ENCODE results near the gene SNAP29.

DNA sequence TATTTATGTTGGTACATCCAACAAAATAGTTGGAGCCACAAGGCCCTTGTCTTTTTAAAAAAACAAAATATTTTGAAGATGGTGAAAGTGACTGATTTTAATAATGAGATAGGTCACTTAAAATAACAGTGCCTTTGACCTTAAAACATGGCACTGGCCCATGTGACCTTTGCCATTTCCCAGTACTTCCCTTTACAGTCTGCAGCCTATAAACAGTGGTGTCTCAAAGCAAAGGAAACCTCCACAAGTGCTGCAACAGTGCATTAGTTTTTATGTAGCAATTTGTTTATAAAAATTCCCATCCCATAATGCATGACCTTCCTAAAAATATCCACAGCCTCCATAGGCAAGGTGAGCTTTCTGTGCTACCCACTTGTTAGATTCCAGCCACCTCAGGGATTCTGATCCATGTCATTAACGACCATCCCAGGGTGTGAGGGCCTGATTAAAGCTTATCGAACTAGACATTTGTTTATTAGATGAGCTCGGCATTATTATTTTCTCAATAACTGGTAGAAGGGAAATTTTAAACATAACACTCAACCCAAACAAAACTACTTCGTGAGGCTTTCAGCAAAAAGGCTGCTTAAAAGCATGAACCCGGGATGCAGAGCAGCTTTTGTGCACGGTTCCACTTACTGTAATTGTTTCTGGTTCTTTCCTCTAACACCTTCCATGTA is 30.4 kb downstream of the SNAP29 start:
- TF ChIP-seq, protein P1, sequence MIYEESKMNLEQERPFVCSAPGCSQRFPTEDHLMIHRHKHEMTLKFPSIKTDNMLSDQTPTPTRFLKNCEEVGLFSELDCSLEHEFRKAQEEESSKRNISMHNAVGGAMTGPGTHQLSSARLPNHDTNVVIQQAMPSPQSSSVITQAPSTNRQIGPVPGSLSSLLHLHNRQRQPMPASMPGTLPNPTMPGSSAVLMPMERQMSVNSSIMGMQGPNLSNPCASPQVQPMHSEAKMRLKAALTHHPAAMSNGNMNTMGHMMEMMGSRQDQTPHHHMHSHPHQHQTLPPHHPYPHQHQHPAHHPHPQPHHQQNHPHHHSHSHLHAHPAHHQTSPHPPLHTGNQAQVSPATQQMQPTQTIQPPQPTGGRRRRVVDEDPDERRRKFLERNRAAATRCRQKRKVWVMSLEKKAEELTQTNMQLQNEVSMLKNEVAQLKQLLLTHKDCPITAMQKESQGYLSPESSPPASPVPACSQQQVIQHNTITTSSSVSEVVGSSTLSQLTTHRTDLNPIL (CRISPR knock-in tag; IDR thresholded peaks at IDR 0.05; ENCODE audit: low read depth) = no peak
- TF ChIP-seq ZNF565 (CRISPR knock-in tag; conservative IDR thresholded peaks at IDR 0.05; ENCODE audit: low read depth) (no peak), CSDC2 (CRISPR knock-in tag; IDR thresholded peaks at IDR 0.05) (no peak), ARNTL (CRISPR knock-in tag; IDR thresholded peaks at IDR 0.05; ENCODE audit: borderline replicate concordance, low read depth) (no peak), GLIS3 (CRISPR knock-in tag; IDR thresholded peaks at IDR 0.05) (no peak), TCF4 (CRISPR knock-in tag; IDR thresholded peaks at IDR 0.05; ENCODE audit: borderline replicate concordance) (no peak)
- TF ChIP-seq, protein P2, sequence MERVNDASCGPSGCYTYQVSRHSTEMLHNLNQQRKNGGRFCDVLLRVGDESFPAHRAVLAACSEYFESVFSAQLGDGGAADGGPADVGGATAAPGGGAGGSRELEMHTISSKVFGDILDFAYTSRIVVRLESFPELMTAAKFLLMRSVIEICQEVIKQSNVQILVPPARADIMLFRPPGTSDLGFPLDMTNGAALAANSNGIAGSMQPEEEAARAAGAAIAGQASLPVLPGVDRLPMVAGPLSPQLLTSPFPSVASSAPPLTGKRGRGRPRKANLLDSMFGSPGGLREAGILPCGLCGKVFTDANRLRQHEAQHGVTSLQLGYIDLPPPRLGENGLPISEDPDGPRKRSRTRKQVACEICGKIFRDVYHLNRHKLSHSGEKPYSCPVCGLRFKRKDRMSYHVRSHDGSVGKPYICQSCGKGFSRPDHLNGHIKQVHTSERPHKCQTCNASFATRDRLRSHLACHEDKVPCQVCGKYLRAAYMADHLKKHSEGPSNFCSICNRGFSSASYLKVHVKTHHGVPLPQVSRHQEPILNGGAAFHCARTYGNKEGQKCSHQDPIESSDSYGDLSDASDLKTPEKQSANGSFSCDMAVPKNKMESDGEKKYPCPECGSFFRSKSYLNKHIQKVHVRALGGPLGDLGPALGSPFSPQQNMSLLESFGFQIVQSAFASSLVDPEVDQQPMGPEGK (CRISPR knock-in tag; IDR thresholded peaks at IDR 0.05; ENCODE audit: borderline replicate concordance) = no peak
